HG02840 (cell line): Measurements from ENCODE around the gene MGME1.

Experiments used
- ATAC-seq: cut with Tn5 transposase; IDR thresholded peaks from one replicate; pipeline ENCODE4 v1.9.1; 2021; ENCODE audit warnings: mild to moderate bottlenecking, moderate library complexity, moderate number of reproducible peaks; ENCODE audit not compliant: unreplicated experiment, low FRiP score

The MGME1 gene

GRCh38 chr20:17987988-17988387 lies 19.2 kb downstream of the MGME1 start:
- no peak for ATAC-seq

- ATAC-seq, result no peak
These were observed 21.6 kb downstream of the MGME1 start for GRCh38 chr20:17990278-17990972.

- no peak for ATAC-seq
These were observed 23.4 kb downstream of the MGME1 start for GRCh38 chr20:17992224-17992637.

- ATAC-seq, result no peak
These were observed 24.2 kb downstream of the MGME1 start for GRCh38 chr20:17992847-17993513.

- no peak for ATAC-seq
These were observed 24.7 kb downstream of the MGME1 start for GRCh38 chr20:17993546-17993945.

- ATAC-seq, result no peak
These were observed 27.4 kb downstream of the MGME1 start for GRCh38 chr20:17995967-17996819.

- no peak for ATAC-seq
These were observed 29.6 kb downstream of the MGME1 start for GRCh38 chr20:17998446-17998845.

GRCh38 chr20:17999566-17999965 lies 30.7 kb downstream of the MGME1 start:
- no peak for ATAC-seq

- ATAC-seq, result no peak
These were observed 32.5 kb downstream of the MGME1 start for GRCh38 chr20:18001131-18001921.

GRCh38 chr20:18003897-18004296 lies 35.1 kb downstream of the MGME1 start:
- ATAC-seq, result no peak

- no peak for ATAC-seq
These were observed 35.7 kb downstream of the MGME1 start for GRCh38 chr20:18004384-18005031.

- peak; percentile 92 for ATAC-seq
These were observed 36.6 kb downstream of the MGME1 start for GRCh38 chr20:18005170-18005989.

GRCh38 chr20:18005990-18006364 lies 37.2 kb downstream of the MGME1 start:
- ATAC-seq, result no peak

GRCh38 chr20:18006684-18007083 lies 37.9 kb downstream of the MGME1 start:
- no peak for ATAC-seq

GRCh38 chr20:18007534-18008292 lies 38.9 kb downstream of the MGME1 start:
- no peak for ATAC-seq

GRCh38 chr20:18009116-18009515 lies 40.3 kb downstream of the MGME1 start:
- no peak for ATAC-seq

- no peak for ATAC-seq
These were observed 42.7 kb downstream of the MGME1 start for GRCh38 chr20:18011482-18011881.

GRCh38 chr20:18011951-18012645 lies 43.3 kb downstream of the MGME1 start:
- no peak for ATAC-seq
